Body of pancreas (tissue), 4 donors: ENCODE results near the gene VEGFA. TPM values are rescaled to one million over a fixed set of nuclear protein-coding genes. Genes with fewer than 3 reads are reported as not detected.

Experiments
- ATAC-seq: fragments of 150-250 bp; one replicate; pipeline ENCODE4 v1.9.1; 2016
- DNase-seq, 4 donors: peaks; one replicate each; pipeline ENCODE4 v3.0.0-alpha.2; 2019
- H3K27ac ChIP-seq, 4 donors: fragments of 200-600 bp; sonication (generic); 1 replicate in 3 of 4; 2 replicates in 1 of 4; pipeline versions ENCODE4 v1.5.1 to v1.6.1; 2016 to 2019; ENCODE audit warnings: mild to moderate bottlenecking in 1 of 4, mixed read lengths in 1 of 4, moderate library complexity in 1 of 4
- H3K27me3 ChIP-seq, 2 donors: fragments of 200-600 bp; sonication (generic); one replicate each; pipeline ENCODE4 v1.6.0; 2016; ENCODE audit warnings: mild to moderate bottlenecking in 1 of 2
- H3K36me3 ChIP-seq, 2 donors: fragments of 200-600 bp; sonication (generic); replicated peaks in 1 of 2; 2 replicates each; pipeline ENCODE4 v1.5.1; 2016; ENCODE audit warnings: low read depth in 2 of 2; ENCODE audit not compliant: insufficient read depth in 1 of 2
- H3K4me1 ChIP-seq: fragments of 200-600 bp; sonication (generic); one replicate; pipeline ENCODE4 v1.6.0; 2016
- H3K4me3 ChIP-seq, 2 donors: fragments of 200-600 bp; sonication (generic); 1 replicate in 1 of 2; 2 replicates in 1 of 2; pipeline ENCODE4 v1.5.1; 2016 to 2019
- H3K9me3 ChIP-seq, 3 donors: fragments of 200-600 bp; sonication (generic); 1 replicate in 2 of 3; 2 replicates in 1 of 3; pipeline ENCODE4 v1.5.1; 2016
- CTCF ChIP-seq, 7 experiments: fragments of 450-650 bp in 4 of 7; fragments of 200-600 bp in 3 of 7; sonication (generic) in 3 of 7; IDR thresholded peaks; one replicate each; pipeline ENCODE4 v1.5.1; 2016 to 2019; ENCODE audit warnings: antibody characterized with exemption in 7 of 7
- POLR2A ChIP-seq, 3 donors: fragments of 450-650 bp; IDR thresholded peaks; one replicate each; pipeline ENCODE4 v1.6.1; 2016; ENCODE audit warnings: antibody characterized with exemption in 3 of 3, mild to moderate bottlenecking in 2 of 3
- WGBS, 2 donors: methylation state at CpG; one replicate each; pipeline ENCODE4 v1.1.5; 2017; 5-methylcytosine and 5-hydroxymethylcytosine counted together
- intact Hi-C: fragments of 100-400 bp; cut with DNase I; formaldehyde crosslinking; loops from one replicate; pipeline ENCODE4 v1.15.1; 2023
- total RNA-seq, 2 donors: library from RNA; depleted of rRNA; stranded (reverse); fragments of >200 nt; gene quantifications; one replicate each; pipeline ENCODE4 v1.1.0, GENCODE V29; 2016

The VEGFA gene
- total RNA-seq, 2 donors from 2014 or later: 84.8 to 272 TPM

- Histone ChIP-seq H3K4me1 (peaks cover 72% of the 10 kb centered on the region), H3K4me3 (no peak overlapping the region), H3K9me3 (no peaks in the 10 kb centered on the region), H3K27ac (no peak overlapping the region), H3K27me3 (no peaks in the 10 kb centered on the region), H3K36me3 (no peaks in the 10 kb centered on the region)
- WGBS, 2 donors: 82 to 83% methylated on average over 4 of the region's 4 CpGs
- TF ChIP-seq CTCF (IDR thresholded peaks at IDR 0.05) (no peak), POLR2A (IDR thresholded peaks at IDR 0.05) (no peak)
- ATAC-seq (no peak), DNase-seq (no peak)
- intact Hi-C loops: no loop called here
Measured at GRCh38 chr6:43828711-43829110, 58.7 kb downstream of the VEGFA start.

- no peak for TF ChIP-seq POLR2A (IDR thresholded peaks at IDR 0.05)
- no peak for TF ChIP-seq CTCF (IDR thresholded peaks at IDR 0.05)
- Histone ChIP-seq H3K36me3 (no peaks in the 10 kb centered on the region), H3K27ac (no peak overlapping the region), H3K4me3 (no peak overlapping the region), H3K9me3 (no peaks in the 10 kb centered on the region), H3K4me1 (peaks cover 72% of the 10 kb centered on the region), H3K27me3 (no peaks in the 10 kb centered on the region)
- 30 to 33% methylated on average over 7 of the region's 7 CpGs for WGBS, 2 donors
- DNase-seq (no peak), ATAC-seq (no peak)
- intact Hi-C loops: no loop called here
Measured at GRCh38 chr6:43829470-43829869, 59.5 kb downstream of the VEGFA start.

GRCh38 chr6:43830775-43831174 lies 60.8 kb downstream of the VEGFA start:
- H3K27ac ChIP-seq: no peak overlapping the region

GRCh38 chr6:43831191-43831590 lies 61.2 kb downstream of the VEGFA start:
- ATAC-seq (no peak), DNase-seq (no peak)
- Histone ChIP-seq H3K27me3 (no peaks in the 10 kb centered on the region), H3K4me3 (no peak overlapping the region), H3K9me3 (no peaks in the 10 kb centered on the region), H3K4me1 (peaks cover 72% of the 10 kb centered on the region), H3K36me3 (no peaks in the 10 kb centered on the region), H3K27ac (no peak overlapping the region)
- TF ChIP-seq POLR2A (IDR thresholded peaks at IDR 0.05): no peak
- no peak for TF ChIP-seq CTCF (IDR thresholded peaks at IDR 0.05)
- intact Hi-C loops: no loop called here
- WGBS, 2 donors: 54 to 69% methylated on average over 2 to 3 of the region's 3 CpGs

More at GRCh38 chr6:43830775-43831174, 60.8 kb downstream of the VEGFA start:
- H3K4me1 ChIP-seq: peaks cover 72% of the 10 kb centered on the region
- intact Hi-C loops: no loop called here
- no peak overlapping the region for H3K4me3 ChIP-seq
- H3K36me3 ChIP-seq: no peaks in the 10 kb centered on the region
- DNase-seq (no peak), ATAC-seq (no peak)
- TF ChIP-seq POLR2A (IDR thresholded peaks at IDR 0.05): no peak
- TF ChIP-seq CTCF (IDR thresholded peaks at IDR 0.05): no peak
- WGBS, 2 donors: 72 to 74% methylated on average over 3 to 8 of the region's 8 CpGs
- no peaks in the 10 kb centered on the region for H3K9me3 ChIP-seq
- no peaks in the 10 kb centered on the region for H3K27me3 ChIP-seq

- no peaks in the 10 kb centered on the region for H3K9me3 ChIP-seq
- peak overlapping the region; percentile 52 to 74 (median 72) for H3K27ac ChIP-seq
- H3K27me3 ChIP-seq: no peaks in the 10 kb centered on the region
- DNase-seq (peak; percentile 81 to 93 (median 88)), ATAC-seq (peak; percentile 87)
- H3K36me3 ChIP-seq: no peaks in the 10 kb centered on the region
- WGBS, 2 donors: 20 to 41% methylated on average over 4 to 7 of the region's 7 CpGs
- H3K4me3 ChIP-seq: no peak overlapping the region
- intact Hi-C loops: no loop called here
- peaks cover 80% of the 10 kb centered on the region for H3K4me1 ChIP-seq
- no peak for TF ChIP-seq POLR2A (IDR thresholded peaks at IDR 0.05)
- TF ChIP-seq CTCF (IDR thresholded peaks at IDR 0.05): no peak
Measured at GRCh38 chr6:43833223-43833995, 63.4 kb downstream of the VEGFA start.
